Activated CD8-positive, alpha-beta memory T cell treated with anti-CD3 and anti-CD28 coated beads, Interleukin-2, amount 50 U/mL, for 4 hours (primary cell): ENCODE results near the gene PAPOLG.

ENCODE experiments used
- DNase-seq: peaks from one replicate; pipeline ENCODE4 v3.0.0-alpha.2; 2020

The PAPOLG gene

GRCh38 chr2:60756097-60757087, at the start of gene PAPOLG:
TSS of gene PAPOLG (plus strand) at chr2:60756268. CDS start at chr2:60756479, 211 bp downstream.
- DNase-seq = peak; percentile 98

GRCh38 chr2:60707750-60708371, 48.2 kb upstream of the PAPOLG start:
- DNase-seq = no peak

DNA sequence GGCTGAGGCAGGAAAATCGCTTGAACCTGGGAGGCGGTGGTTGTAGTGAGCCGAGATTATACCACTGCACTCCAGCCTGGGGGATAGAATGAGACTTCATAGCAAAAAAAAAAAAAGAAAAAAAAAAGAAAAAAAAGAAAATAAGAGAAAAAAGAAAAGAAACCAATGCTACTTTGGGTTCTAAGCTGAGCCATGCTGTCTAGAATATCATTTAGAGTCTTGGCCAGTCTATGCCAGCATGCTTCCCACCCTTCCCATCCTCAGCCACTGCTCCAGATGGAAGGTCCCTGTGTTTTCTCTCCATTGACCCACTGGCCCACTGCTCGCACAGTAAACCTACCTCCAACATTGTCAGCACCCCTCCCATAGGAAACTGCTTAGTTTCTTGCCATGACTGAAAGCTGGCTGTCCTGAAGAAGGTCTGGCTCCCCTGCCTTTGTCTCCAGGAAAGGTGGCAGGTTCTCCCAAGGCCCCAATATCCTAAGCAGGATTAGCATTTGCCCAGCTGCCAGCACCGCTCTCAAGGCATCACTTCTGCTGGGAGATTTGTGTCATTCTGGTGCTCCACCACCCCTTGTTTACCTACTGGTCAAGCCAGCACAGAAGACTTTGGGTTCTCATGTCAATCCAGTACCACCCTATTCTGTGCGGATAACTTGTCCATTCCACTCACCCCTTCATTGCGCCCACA, 47.3 kb upstream of the PAPOLG start:
- DNase-seq = no peak

GRCh38 chr2:60710707-60711106, 45.4 kb upstream of the PAPOLG start:
- no peak for DNase-seq

GRCh38 chr2:60715561-60715960, 40.5 kb upstream of the PAPOLG start:
- no peak for DNase-seq

GRCh38 chr2:60717691-60718090, 38.4 kb upstream of the PAPOLG start:
- DNase-seq = no peak

DNA sequence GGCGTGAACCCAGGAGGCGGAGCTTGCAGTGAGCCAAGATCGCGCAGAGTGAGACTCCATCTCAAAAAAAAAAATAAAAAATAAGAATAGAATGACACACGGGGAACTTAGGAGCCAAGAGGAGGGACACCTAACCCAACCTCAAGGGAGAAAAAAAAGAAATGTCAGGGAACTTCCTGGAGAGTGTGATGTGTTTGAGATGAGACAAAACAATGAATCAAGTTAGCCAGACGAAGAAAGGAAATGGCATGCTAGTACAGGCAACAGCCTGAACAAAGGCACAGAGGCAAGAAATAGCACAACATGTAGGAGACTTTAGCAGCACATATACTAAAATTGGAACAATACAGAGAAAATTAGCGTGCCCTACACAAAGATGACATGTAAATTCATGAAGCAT, 36.7 kb upstream of the PAPOLG start:
- DNase-seq = no peak

GRCh38 chr2:60725466-60725865, 30.6 kb upstream of the PAPOLG start:
- no peak for DNase-seq

- DNase-seq = no peak
Measured at GRCh38 chr2:60728855-60729254, 27.2 kb upstream of the PAPOLG start.

DNA sequence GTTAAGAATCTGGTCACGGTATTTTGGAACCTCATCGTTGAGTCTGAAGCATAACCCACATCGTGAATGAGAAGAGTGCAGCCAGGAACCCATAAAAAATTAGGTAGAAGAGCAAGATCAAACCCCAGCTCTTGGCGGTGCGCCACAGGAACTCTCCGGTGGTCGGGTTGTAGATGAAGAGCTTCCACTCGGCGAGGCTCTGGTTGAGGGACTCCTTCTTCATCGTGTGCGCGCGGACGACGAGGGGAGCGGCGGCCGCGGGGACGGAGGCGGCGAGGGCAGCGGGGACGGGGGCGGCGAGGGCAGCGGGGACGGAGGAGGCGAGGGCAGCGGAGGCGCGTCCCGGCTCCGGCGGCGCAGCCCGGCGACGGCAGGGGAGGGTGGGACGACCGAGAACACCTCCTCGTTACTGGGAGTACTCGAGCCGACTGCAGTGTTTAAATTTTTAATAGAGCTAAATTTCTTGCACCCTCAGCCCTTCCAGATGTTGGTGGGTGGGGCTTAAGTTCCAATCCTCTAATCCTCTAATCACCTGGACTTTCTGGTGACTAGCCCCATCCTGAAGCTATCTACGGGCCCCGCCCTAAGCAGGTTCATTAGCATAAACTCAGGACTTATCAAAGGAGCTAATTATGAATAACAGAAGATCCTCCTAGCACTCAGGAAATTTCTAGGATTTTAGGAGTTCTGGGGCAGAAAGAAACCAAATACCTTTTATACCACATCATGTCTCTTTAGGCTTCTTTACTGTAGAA, 20.4 kb upstream of the PAPOLG start:
- peak; percentile 35 for DNase-seq

GRCh38 chr2:60738679-60739078, 17.4 kb upstream of the PAPOLG start:
- no peak for DNase-seq

DNA sequence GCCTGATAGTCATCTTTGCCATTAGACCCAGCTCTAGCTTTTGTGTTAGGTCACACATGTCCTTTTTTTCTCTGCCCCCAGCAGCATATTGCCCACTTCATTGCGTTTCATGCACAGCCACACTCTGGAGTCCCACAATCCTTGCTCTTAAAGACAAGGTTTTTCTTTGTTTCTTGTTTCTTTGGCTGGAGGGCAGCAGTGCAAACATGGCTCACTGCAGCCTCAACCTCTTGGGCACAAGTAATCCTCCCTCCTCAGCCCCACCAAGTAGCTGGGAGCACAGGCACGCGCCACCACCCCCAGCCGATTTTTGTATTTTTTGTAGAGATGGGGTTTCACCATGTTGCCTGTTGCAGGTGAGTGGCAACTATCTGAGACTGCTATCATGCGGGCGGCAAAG, 16.9 kb upstream of the PAPOLG start:
- DNase-seq = no peak

GRCh38 chr2:60741576-60741975, 14.5 kb upstream of the PAPOLG start:
- no peak for DNase-seq

DNA sequence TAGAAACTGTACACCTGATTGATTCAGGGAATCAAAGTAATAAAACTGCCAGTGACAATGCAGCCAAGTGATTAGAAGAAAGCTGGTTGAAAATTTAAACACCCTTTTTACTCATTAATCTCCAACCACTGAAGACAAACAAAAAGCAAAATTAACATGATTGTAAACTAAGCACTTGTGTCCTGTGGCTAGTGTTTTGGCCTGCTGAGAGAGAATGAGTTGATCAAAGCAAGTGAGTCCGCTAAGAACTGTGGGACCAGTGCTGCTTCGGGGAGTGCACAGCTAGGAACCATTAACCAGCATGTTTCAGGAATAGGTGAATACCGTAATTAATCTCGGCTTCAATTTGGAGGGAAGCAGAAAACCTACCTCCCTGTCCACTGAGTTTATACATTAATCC, 13.6 kb upstream of the PAPOLG start:
- DNase-seq = no peak

DNA sequence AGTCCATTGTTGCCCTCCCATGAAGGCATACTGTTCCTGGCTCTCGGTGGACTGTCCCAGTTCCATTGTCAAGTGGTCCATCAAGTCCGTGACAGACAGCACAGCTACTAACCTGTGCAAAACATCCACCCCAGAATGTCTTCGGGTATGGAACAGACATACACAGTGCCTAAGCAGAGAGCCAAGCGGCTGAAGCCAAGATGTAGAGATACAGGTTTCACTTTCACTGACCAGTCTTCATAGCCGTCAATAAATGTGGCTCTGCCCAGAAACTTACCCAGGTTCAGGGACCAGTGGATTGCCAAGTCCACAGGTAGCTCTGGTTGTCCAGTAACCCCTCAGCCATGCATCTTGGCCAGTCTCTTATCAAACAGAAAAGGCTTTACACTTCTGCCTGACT, 10.7 kb upstream of the PAPOLG start:
- DNase-seq = no peak

- no peak for DNase-seq
Measured at GRCh38 chr2:60745761-60746160, 10.3 kb upstream of the PAPOLG start.

DNA sequence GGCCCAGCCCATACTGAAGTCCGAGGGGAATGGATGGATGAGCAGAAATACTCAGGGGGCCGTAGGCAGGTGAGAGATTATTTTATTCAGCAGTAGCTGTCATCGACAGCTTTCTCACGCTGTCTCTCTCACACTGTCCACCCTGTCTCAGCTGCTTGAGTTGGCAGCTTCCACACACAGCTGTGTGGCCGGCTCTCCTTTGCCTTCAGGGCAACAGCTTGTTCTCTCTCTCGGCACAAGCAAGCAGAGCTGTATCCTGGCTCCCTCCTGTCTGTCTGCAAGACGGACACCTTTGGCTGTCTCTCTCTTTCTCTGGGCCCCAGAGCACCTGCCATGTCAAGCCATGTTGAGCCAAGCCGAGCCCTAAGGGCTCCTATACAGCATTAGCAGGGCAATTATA, 9.8 kb upstream of the PAPOLG start:
- no peak for DNase-seq

- no peak for DNase-seq
Measured at GRCh38 chr2:60759654-60760053, 3.6 kb downstream of the PAPOLG start.

DNA sequence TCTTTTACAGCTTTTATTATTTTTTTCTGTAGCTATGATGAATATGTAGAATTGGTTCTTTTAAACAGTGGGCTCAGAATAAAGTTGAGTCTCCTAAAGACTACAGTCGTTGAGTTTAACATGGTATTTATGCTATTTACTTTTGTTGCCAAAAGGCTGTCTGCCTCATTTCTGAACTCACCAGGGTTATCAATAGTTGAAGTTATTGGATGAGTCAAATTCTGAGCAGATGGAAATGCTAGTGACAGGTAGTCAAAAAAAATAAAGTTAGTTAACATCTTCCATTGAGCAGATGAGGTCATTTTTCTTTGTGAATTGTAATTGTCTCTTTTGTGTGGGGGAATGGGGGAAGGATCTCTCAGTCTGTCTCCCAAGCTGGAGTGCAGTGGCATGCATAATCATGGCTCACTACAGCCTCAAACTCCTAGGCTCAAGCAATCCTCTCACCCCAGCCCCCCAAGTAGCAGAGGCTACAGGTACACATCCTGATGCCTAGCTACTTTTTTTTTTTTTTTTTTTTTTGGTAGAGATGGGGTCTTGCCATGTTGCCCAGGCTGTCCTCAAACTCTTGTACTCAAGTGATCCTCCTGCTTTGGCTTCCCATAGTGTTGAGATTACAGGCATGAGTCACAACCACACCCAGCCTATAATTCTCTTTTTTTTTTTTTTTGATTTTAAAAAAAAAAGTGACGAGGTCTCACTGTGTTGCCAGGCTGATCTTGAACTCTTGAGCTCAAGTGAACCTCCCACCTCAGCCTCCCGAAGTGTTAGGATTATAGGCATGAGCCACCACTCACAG, 8.9 kb downstream of the PAPOLG start:
- DNase-seq = no peak

DNA sequence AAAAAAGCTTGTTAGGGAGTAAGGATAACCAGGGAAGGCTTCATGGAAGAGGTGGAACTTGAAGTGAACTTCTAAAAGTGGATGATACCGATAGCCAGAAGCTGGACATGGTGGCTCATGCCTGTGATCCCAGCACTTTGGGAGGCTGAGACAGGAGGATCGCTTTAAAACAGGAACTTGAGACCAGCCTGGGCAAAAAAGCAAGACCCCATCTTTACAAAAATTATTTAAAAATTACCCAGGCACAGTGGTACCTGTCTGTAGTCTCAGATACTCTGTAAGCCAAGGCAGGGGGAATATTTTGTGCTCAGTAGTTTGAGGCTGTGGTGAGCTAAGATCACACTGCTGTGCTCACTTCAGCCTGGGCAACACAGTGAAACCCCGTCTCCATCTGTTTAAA, 10.2 kb downstream of the PAPOLG start:
- no peak for DNase-seq

- no peak for DNase-seq
Measured at GRCh38 chr2:60771508-60771907, 15.4 kb downstream of the PAPOLG start.

DNA sequence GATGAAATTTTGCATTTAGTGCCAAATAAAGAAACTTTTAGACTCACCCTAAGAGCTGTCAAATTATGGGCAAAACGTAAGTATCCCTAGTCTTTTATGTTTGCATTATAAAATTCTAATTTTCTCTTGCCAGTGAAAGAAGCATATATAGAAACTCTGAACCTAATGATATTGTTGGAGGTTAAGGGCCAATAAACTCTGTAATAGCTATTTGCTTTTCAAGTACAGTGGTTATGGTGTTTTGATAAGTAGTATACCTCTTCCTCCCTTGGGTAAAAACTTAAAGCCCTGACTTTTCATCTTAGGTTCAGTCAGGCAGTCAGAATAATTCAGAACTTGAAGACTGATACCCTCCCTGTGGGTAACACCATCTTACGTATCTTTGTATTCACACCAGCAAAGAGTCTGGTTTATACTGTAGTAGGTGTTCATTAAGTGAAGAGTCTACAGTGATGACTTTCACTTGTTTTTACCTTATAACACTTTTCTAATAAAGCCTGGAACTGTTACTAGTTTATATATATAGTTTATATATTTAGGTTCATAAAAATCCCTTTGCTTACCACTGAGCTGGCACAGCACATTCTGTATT, 19.1 kb downstream of the PAPOLG start:
- no peak for DNase-seq
